HepG2 (cell line): ENCODE data around the gene SRCAP. TPM values are rescaled to one million over a fixed set of nuclear protein-coding genes. Genes with fewer than 3 reads are reported as not detected.

Source experiments
- CHD2 ChIP-seq: IDR thresholded peaks from 2 replicates; pipeline ENCODE4 v1.6.1; 2011; ENCODE audit warnings: low read depth, low read length, improper control_type of control experiment
- ETV5 ChIP-seq: IDR thresholded peaks from 2 replicates; pipeline ENCODE4 v1.6.1; 2018; ENCODE audit warnings: missing biosample characterization, missing genetic modification reagents, inconsistent platforms, borderline replicate concordance
- HNF1B ChIP-seq: sonication (generic); formaldehyde crosslinking; IDR thresholded peaks from 2 replicates; pipeline ENCODE4 v1.5.1; 2020; ENCODE audit warnings: mild to moderate bottlenecking, moderate library complexity, missing genetic modification reagents
- KDM5B ChIP-seq: sonication (generic); formaldehyde crosslinking; IDR thresholded peaks from 2 replicates; pipeline ENCODE4 v1.4.0; 2020; ENCODE audit warnings: missing genetic modification reagents, mild to moderate bottlenecking, borderline replicate concordance
- MAX ChIP-seq: IDR thresholded peaks from 2 replicates; pipeline ENCODE4 v1.6.1; 2012; ENCODE audit warnings: inconsistent platforms
- MIER2 ChIP-seq: IDR thresholded peaks from 2 replicates; pipeline ENCODE4 v1.6.1; 2016; ENCODE audit warnings: missing biosample characterization, missing genetic modification reagents
- NFE2L1 ChIP-seq: sonication (generic); formaldehyde crosslinking; IDR thresholded peaks from 2 replicates; pipeline ENCODE4 v1.4.0; 2020; ENCODE audit warnings: missing genetic modification reagents, mild to moderate bottlenecking, borderline replicate concordance
- PLSCR1 ChIP-seq: sonication (generic); formaldehyde crosslinking; IDR thresholded peaks from 2 replicates; pipeline ENCODE4 v1.5.0; 2020; ENCODE audit warnings: missing genetic modification reagents, mild to moderate bottlenecking, borderline replicate concordance
- RARA ChIP-seq: IDR thresholded peaks from 2 replicates; pipeline ENCODE4 v1.6.1; 2016; ENCODE audit warnings: missing genetic modification reagents, missing compliant biosample characterization
- RFXANK ChIP-seq: IDR thresholded peaks from 2 replicates; pipeline ENCODE4 v1.6.1; 2016
- SYNCRIP ChIP-seq: fragments of 200-400 bp; formaldehyde crosslinking; IDR thresholded peaks from 2 replicates; pipeline ENCODE4 v1.6.1; 2018; ENCODE audit warnings: mild to moderate bottlenecking, low read depth, low read length; ENCODE audit not compliant: insufficient read depth
- TAF1 ChIP-seq: sonication (generic); formaldehyde crosslinking; IDR thresholded peaks from 2 replicates; pipeline ENCODE4 v1.4.0; 2020; ENCODE audit warnings: missing genetic modification reagents
- TP53 ChIP-seq: sonication (generic); formaldehyde crosslinking; conservative IDR thresholded peaks from 2 replicates; pipeline ENCODE4 v1.4.0; 2020; ENCODE audit warnings: missing genetic modification reagents
- ZBTB25 ChIP-seq: IDR thresholded peaks from 2 replicates; pipeline ENCODE4 v1.6.1; 2018; ENCODE audit warnings: missing genetic modification reagents
- ZFAT ChIP-seq: sonication (generic); formaldehyde crosslinking; conservative IDR thresholded peaks from 2 replicates; pipeline ENCODE4 v1.8.1; 2023; ENCODE audit warnings: missing genetic modification reagents, inconsistent platforms
- ZFP62 ChIP-seq: sonication (generic); formaldehyde crosslinking; IDR thresholded peaks from 2 replicates; pipeline ENCODE4 v1.4.0; 2020; ENCODE audit warnings: missing genetic modification reagents
- ZMYM4 ChIP-seq: sonication (generic); formaldehyde crosslinking; IDR thresholded peaks from 2 replicates; pipeline ENCODE4 v1.8.1; 2023; ENCODE audit warnings: mild to moderate bottlenecking, missing genetic modification reagents
- ZNF350 ChIP-seq: sonication (generic); formaldehyde crosslinking; IDR thresholded peaks from 2 replicates; pipeline ENCODE4 v1.4.0; 2020; ENCODE audit warnings: mild to moderate bottlenecking, low read depth, missing genetic modification reagents, borderline replicate concordance
- ZNF546 ChIP-seq: sonication (generic); formaldehyde crosslinking; conservative IDR thresholded peaks from 2 replicates; pipeline ENCODE4 v1.8.1; 2023; ENCODE audit warnings: mild to moderate bottlenecking, missing genetic modification reagents
- ZNF549 ChIP-seq: sonication (generic); formaldehyde crosslinking; IDR thresholded peaks from 2 replicates; pipeline ENCODE4 v1.5.0; 2020; ENCODE audit warnings: missing genetic modification reagents
- ZNF550 ChIP-seq: sonication (generic); formaldehyde crosslinking; IDR thresholded peaks from 2 replicates; pipeline ENCODE4 v1.4.0; 2020; ENCODE audit warnings: mild to moderate bottlenecking, missing genetic modification reagents, borderline replicate concordance
- ZNF564 ChIP-seq: sonication (generic); formaldehyde crosslinking; IDR thresholded peaks from 2 replicates; pipeline ENCODE4 v1.8.1; 2023; ENCODE audit warnings: mild to moderate bottlenecking, missing genetic modification reagents
- ZNF577 ChIP-seq: sonication (generic); formaldehyde crosslinking; IDR thresholded peaks from 2 replicates; pipeline ENCODE4 v1.4.0; 2020; ENCODE audit warnings: mild to moderate bottlenecking, low read depth, missing genetic modification reagents, borderline replicate concordance
- ZNF614 ChIP-seq: IDR thresholded peaks from 2 replicates; pipeline ENCODE4 v1.6.1; 2018; ENCODE audit warnings: missing biosample characterization, missing genetic modification reagents, inconsistent platforms, borderline replicate concordance
- ZNF83 ChIP-seq: sonication (generic); formaldehyde crosslinking; IDR thresholded peaks from 2 replicates; pipeline ENCODE4 v1.4.0; 2020; ENCODE audit warnings: missing genetic modification reagents, mild to moderate bottlenecking, borderline replicate concordance
- ZSCAN21 ChIP-seq: sonication (generic); formaldehyde crosslinking; IDR thresholded peaks from 2 replicates; pipeline ENCODE4 v1.8.0; 2022; ENCODE audit warnings: mild to moderate bottlenecking, missing genetic modification reagents, moderate library complexity, borderline replicate concordance
- ZSCAN25 ChIP-seq: sonication (generic); formaldehyde crosslinking; IDR thresholded peaks from 2 replicates; pipeline ENCODE4 v1.8.0; 2022; ENCODE audit warnings: mild to moderate bottlenecking, missing genetic modification reagents
- polyA plus RNA-seq, 8 experiments: library from polyadenylated mRNA; depleted of rRNA in 3 of 8; stranded (reverse) in 7 of 8; unstranded in 1 of 8; fragments of >200 nt; fragmentation: Illumina TruSeq in 4 of 8; extraction: Trizol in 4 of 8; gene quantifications; 2 replicates each; pipeline versions ENCODE4 v1.2.1 to v1.2.3, GENCODE V29; 2011 to 2016; ENCODE audit warnings: low read depth in 4 of 8, missing spikeins in 1 of 8, mixed read lengths in 1 of 8; ENCODE audit not compliant: insufficient read depth in 1 of 8
- total RNA-seq, 5 experiments: library from RNA; depleted of rRNA; stranded (reverse); fragments of >200 nt; fragmentation: Illumina TruSeq; extraction: Trizol; gene quantifications; 2 replicates each; pipeline ENCODE4 v1.2.3, GENCODE V29; 2016; ENCODE audit warnings: low read depth in 1 of 5

The SRCAP gene
- total and polyA plus RNA-seq, 2 of the 13 experiments (the other 11 are each of a cell fraction or from before 2014, with no cell fraction given), result 4.9 to 9.0 TPM

- TF ChIP-seq ZBTB25 (CRISPR knock-in tag), result peak; percentile 85; the same call in 1 of the 2 replicates
- peak; percentile 87 for TF ChIP-seq HNF1B
- TF ChIP-seq ZNF549, result no peak
- no peak for TF ChIP-seq SYNCRIP
- peak; percentile 22; the same call in 1 of the 2 replicates for TF ChIP-seq NFE2L1 (CRISPR knock-in tag)
- TF ChIP-seq ZNF83 (CRISPR knock-in tag), result 0 out of 2 replicates have a peak, but pooled peaks have one; percentile 84
- TF ChIP-seq ETV5 (CRISPR knock-in tag), result peak; percentile 62
- peak; percentile 57; the same call in 1 of the 2 replicates for TF ChIP-seq ZNF564
- no peak for TF ChIP-seq PLSCR1 (CRISPR knock-in tag)
- TF ChIP-seq KDM5B (CRISPR knock-in tag), result peak; percentile 94
- TF ChIP-seq CHD2, result no peak
- TF ChIP-seq MIER2 (CRISPR knock-in tag), result 0 out of 2 replicates have a peak, but pooled peaks have one; percentile 32
- TF ChIP-seq ZNF577 (CRISPR knock-in tag), result no peak
- peak; percentile 76 for TF ChIP-seq ZSCAN25 (CRISPR knock-in tag)
- peak; percentile 87 for TF ChIP-seq ZFAT (CRISPR knock-in tag)
- TF ChIP-seq ZSCAN21, result peak; percentile 92
- TF ChIP-seq ZMYM4, result peak; percentile 28; the same call in 1 of the 2 replicates
- TF ChIP-seq TAF1 (CRISPR knock-in tag), result peak; percentile 90
- peak; percentile 89 for TF ChIP-seq MAX
- 0 out of 2 replicates have a peak, but pooled peaks have one; percentile 61 for TF ChIP-seq ZFP62
- peak; percentile 82; the same call in 1 of the 2 replicates for TF ChIP-seq ZNF614
- 0 out of 2 replicates have a peak, but pooled peaks have one; percentile 50 for TF ChIP-seq ZNF550 (CRISPR knock-in tag)
- TF ChIP-seq RFXANK (CRISPR knock-in tag), result 0 out of 2 replicates have a peak, but pooled peaks have one; percentile 2
- TF ChIP-seq ZNF350, result peak; percentile 83; the same call in 1 of the 2 replicates
- TF ChIP-seq ZNF546 (CRISPR knock-in tag), result peak; percentile 98
- peak; percentile 59; the same call in 1 of the 2 replicates for TF ChIP-seq RARA (CRISPR knock-in tag)
- TF ChIP-seq TP53 (CRISPR knock-in tag), result no peak; the same call in none of the 2 replicates
Observed at GRCh38 chr16:30775392-30776188, 76.6 kb downstream of the SRCAP start (continued).
